GM12892 (cell line): ENCODE results near the gene HABP4.

Source experiments
- POLR2AphosphoS5 ChIP-seq: IDR thresholded peaks from 2 replicates; pipeline ENCODE4 v1.6.1; 2011; ENCODE audit warnings: low read depth, low read length, control low read depth
- TAF1 ChIP-seq: IDR thresholded peaks from 2 replicates; pipeline ENCODE4 v1.6.1; 2011; ENCODE audit warnings: low read depth, mild to moderate bottlenecking, control low read depth, low read length, borderline replicate concordance

DNA sequence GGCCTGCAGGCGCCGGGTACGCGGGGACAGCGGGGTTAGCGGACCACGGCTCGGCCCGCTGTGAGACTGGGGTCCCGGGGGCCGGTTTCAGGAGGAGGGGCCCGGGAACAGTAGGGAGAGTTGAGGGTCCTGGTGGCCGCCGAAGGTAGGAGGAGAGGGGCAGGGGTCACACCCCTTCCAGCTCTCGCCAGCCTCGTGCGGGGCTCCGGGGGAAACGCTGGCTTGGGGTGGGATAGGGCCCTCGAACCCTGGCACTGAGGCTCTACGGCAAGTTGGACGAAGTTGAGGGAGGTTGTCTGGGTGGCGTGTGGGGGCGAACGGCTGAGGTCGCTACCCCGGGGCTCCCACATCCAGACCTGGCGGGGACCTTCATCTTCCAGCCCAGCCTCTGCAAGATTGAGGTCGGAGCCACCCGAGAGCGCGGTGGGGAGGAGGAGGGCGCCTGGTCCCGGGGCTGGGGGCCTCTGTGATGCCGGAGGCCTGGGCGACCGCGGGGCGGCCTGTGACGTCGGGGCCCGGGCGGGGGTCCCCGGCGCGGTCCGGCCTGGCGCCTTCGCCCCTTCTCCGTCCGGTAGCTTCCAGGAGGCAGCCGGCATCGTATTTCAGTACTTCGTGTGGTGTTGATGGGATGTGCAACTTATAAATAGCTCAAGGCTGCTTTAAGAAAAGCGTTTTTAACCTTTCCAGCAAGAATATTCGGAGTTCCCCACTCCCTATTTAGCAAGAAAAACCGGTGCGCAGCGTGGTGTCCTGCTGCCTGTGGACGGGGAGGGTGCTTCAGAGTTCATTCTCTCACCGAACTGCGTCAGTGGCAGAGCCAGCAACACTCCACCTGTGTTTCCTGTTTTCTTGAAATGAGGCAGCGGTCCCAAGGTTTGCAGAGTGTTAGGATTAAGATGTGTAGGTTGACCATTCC, 902 bp downstream of the HABP4 start:
- TF ChIP-seq TAF1 (no peak), POLR2AphosphoS5 (no peak)
